GM19324 (cell line): Measurements from ENCODE around the gene SNX32.

Source experiments
- ATAC-seq: cut with Tn5 transposase; IDR thresholded peaks from one replicate; pipeline ENCODE4 v1.9.1; 2021; ENCODE audit warnings: mild to moderate bottlenecking, moderate library complexity; ENCODE audit not compliant: unreplicated experiment, low FRiP score

SNX32 gene

DNA sequence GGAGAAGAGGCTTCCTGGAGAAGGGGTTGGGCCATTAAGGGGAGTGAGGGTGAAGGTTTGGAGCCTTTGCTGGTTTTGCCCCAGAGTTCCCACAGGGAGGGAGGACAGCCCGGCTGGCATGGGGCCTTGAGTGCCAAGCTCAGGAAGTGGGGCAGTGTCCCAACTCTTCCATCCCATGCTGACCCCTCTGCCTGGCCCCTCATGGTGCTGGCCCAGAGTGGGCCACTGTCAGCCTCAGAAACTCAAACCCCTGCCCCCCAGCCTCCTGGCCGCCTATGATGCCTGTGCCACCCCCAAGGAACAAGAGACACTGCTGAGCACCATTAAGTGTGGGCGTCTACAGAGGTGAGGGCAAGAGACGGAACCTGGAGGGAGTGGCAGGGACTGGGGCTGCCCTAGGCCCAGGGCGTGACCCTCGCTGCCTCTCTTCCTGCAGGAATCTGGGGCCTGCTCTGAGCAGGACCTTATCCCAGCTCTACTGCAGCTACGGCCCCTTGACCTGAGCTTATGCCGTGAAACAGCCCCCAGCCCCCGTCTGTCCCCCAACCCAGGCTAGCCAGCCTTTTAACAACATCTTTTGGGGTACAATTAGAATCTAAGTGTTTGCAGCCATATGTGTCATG lies 31.9 kb downstream of the SNX32 start:
- ATAC-seq = no peak

DNA sequence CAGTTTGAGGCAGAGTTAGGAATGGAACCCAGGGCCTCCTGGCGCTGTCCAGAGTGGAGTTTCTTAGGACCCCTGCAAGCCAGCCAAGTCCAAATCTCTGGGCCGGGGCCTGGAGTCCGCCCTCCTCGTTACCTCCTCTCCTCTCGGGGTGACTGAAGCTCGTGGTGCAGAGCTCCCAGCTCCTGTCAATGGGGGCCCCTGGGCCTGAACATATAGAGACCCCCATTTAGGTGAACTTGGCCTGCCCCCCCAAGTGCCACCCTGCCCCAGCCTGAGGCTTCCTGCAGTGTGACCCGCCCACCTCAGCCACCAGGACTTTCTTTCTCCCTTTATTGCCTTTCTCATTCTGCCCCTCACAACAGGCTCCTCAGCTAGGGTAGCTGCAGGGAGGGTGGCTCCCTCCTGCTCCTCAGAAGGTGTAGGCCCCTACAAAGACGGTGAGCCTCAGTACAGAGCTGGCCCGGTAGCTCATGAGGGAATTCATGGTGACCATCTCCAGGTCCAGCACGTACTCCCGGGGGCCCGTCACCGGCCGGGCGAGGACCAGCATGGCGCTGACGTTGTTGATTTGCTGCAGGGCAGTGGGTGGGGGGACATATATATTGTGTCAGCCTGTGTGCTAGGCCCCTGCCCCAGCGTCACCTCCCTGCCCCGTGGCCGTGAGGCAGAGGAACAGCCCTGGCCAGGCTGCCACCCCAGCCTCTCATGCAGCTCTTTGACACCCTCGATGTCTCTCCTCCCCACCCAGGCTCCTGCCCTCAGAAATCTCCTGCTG lies 32.9 kb downstream of the SNX32 start:
- ATAC-seq = no peak

- no peak for ATAC-seq
Observed at GRCh38 chr11:65867284-65868071, 33.7 kb downstream of the SNX32 start.

DNA sequence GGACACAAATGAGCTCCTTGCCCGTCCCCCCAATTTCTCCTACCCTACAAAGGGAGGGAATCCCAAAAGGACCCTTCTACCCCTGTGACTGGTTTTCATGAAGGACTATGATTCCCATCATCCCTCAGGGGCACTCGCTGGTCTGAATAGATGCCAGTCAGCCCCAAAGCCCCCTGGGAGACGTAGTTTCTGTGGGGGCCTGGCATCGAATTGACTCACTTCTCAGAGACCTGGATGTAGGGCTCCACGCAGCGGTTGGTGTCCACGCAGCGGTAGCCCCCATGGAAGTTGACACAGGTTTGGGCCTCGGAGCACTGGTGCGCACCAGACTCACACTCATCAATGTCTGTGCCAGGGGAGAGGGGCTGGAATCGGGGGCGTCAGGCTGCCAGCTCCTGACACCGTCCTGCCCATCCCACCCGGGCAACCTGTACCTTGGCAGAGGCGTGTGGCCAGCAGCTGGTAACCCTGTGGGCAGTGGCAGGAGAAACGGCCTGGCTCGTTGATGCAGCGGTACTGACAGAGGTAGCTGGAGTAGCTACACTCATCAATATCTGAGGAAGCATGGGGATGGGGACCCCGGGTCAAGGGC lies 34.4 kb downstream of the SNX32 start:
- ATAC-seq = no peak

- ATAC-seq = no peak
Observed at GRCh38 chr11:65868907-65869306, 35.1 kb downstream of the SNX32 start.

DNA sequence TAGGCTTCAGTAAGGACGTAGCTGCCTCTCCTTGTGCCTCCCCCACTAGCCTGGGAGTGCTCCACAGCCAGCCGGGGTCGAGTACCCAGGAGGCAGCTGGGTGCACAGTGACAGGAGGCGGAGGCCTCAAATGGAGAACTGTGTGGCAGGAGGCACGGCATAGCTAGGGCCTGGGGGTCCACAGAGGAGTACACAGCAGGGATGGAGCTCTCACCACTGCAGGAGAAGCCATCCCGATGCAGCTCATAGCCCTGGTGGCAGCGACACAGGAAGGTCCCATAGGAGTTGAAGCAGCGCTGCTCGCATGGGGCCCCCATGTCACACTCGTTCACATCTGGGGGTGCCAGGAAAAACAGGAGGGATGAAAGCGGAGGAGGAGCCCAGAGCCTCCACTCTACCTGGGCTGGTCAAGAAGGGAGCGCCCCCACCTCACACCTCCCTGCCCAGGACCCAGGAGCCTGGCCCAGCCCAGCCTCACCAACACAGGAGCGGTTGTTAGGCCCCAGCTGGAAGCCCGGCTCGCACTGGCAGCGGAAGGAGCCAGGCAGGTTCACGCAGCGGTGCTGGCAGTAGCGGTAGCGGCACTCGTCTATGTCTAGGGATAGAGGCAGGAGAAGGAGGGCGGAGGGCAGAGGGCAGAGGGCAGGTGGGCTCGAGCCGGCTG lies 36.0 kb downstream of the SNX32 start:
- ATAC-seq = no peak

- no peak for ATAC-seq
Observed at GRCh38 chr11:65870307-65870658, 36.5 kb downstream of the SNX32 start.

DNA sequence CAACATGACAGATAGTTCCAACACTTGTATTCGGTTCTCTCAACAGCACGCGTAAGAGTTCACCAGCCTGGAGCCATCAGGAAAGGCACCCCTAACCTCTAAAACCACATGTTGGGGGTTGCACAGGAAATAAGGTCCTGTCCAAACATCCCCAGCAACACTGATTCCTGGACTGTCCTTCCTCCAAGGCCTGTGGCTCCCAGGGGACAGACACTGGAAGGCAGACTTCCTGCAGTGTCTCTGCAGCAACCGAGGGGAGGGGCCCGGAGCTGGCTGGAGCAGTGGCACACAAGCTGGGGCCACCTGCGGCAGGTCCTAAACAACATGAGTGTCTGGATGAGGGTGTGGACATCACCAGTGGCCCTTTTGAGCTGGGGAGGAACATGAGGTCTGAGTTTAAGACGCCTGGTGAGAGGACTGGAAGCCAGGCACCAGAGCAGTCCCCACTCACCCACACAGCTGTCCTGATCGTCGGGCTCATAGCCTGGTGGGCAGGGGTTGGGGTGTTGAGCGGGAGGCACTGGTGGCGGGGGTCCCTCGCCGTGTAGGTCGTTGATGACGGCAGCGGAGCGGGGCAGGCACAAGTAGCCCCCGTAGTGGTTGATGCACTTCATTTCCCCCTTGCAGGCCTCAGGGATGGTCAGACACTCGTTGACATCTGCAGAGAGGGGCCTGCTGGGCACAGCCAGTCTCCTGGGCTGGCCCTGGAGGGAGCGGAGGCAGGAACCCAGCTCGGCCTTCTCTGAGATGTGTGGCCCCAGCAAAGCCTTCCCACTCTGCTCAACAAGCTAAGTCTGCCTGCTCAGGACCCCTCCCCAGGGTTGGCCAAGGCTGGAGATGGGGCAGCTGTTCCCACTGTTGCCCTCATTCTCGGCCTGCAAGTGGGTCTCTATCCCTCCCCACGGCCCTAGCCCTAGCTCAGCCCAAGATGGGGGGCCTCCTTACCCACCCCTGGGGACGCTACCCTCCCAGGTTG lies 37.2 kb downstream of the SNX32 start:
- no peak for ATAC-seq

GRCh38 chr11:65871811-65872548 lies 38.2 kb downstream of the SNX32 start:
- no peak for ATAC-seq

- ATAC-seq = no peak
Observed at GRCh38 chr11:65872586-65873317, 39.0 kb downstream of the SNX32 start, which contains the start of gene EFEMP2. Gene EFEMP2, minus strand, starts transcription at chr11:65872800. Its CDS starts 446 bp downstream, at chr11:65872354.

- peak; percentile 81 for ATAC-seq
Observed at GRCh38 chr11:65873318-65874156, 39.8 kb downstream of the SNX32 start.

DNA sequence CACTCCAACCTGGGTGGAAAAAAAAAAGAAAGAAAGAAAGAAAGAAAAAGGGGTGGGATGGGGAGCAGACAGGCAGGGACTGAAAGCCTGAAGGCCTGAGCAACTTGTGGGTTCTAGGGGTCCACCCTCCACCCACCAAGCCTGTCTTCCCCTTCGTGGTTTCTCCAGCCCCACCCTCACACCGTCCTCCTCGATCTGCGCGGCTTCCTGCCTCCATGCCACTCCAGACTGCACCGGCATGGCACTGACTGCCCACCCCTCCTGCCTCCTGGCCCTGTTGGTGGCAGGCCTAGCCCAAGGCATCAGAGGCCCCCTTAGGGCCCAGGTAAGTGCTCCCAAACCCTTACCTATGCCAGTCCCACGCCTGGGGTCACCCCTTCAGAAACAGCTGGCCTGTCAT lies 45.9 kb downstream of the SNX32 start, which contains the start of gene CTSW:
Gene CTSW (plus strand): TSS at position 221 of the 400 bp plus-strand sequence. CDS start 18 bp downstream, at position 239.
- no peak for ATAC-seq

GRCh38 chr11:65880027-65880426 lies 46.3 kb downstream of the SNX32 start:
- no peak for ATAC-seq

GRCh38 chr11:65880844-65881421 lies 47.2 kb downstream of the SNX32 start:
- ATAC-seq = no peak

DNA sequence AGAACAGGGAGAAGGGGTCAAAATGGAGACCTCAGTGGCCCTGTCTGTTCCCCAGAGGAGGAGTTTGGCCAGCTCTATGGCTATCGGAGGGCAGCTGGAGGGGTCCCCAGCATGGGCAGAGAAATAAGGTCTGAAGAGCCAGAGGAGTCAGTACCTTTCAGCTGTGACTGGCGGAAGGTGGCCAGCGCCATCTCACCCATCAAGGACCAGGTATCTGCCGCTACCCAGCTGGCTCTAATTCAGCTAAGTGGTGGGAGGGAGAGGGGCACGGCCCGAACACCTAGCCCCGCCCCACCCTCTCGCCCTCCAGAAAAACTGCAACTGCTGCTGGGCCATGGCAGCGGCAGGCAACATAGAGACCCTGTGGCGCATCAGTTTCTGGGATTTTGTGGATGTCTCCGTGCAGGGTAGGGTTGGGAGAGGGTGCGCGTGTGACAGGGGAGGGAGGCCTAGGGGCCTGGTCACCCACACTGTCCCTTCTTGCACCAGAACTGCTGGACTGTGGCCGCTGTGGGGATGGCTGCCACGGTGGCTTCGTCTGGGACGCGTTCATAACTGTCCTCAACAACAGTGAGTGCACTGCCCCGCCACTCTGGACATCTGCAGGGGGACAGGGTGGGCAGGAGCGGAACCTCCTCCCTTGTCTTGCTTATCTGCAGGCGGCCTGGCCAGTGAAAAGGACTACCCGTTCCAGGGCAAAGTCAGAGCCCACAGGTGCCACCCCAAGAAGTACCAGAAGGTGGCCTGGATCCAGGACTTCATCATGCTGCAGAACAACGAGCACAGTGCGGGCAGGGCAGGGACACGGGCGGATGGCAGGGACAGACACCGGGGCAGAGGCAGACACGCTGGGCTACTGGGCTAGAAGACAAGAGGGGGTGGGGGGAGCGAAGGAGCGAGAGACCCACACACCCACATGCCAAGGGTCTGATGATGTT lies 48.6 kb downstream of the SNX32 start:
- ATAC-seq = no peak
